Measurements from ENCODE around the gene FRA10AC1.

DNA sequence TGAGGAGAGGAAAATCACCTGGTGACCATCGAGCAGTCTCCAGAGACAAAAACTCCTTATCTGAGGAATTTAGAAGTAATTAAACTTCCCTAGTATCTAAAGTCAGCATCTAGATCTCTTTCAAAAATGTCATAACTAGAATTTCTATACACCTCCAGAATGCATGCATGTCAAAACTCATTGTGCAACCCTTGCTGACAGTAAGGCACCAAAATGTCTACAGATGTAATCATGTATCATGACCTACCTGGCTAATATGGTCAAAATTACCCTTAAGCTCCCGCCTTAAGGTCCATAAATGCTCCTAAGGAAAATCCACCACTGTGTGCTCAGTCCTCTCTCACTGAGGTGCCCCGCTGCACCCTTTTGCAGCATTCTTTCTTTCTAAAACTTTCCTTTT, 39.0 kb upstream of the FRA10AC1 start:
- TF ChIP-seq CTCF (IDR thresholded peaks at IDR 0.05) (no peak), POLR2A (IDR thresholded peaks at IDR 0.05) (no peak)

Measured in right lobe of liver (tissue), 4 donors.